Nephron progenitor cell (in vitro differentiated cells): ENCODE results near the gene EGLN2.
A peak's percentile ranks its signal among the peaks of the same experiment; 100 is the strongest.
"Not testable (repeated sequence)": the region's sequence is repeated elsewhere in the genome, so short reads cannot be mapped to it uniquely, and the experiment has no call there.

Source experiments
- DNase-seq: peaks from one replicate; pipeline ENCODE4 v3.0.0; 2021
- H3K27ac Mint-ChIP-seq: 2 replicates; pipeline ENCODE4 v1.8.0; 2021; ENCODE audit warnings: mild to moderate bottlenecking, moderate library complexity, mixed read lengths
- H3K27me3 Mint-ChIP-seq: 2 replicates; pipeline ENCODE4 v1.8.0; 2021; ENCODE audit warnings: mild to moderate bottlenecking, low read depth, mixed read lengths; ENCODE audit not compliant: poor library complexity
- H3K36me3 Mint-ChIP-seq: 2 replicates; pipeline ENCODE4 v1.8.0; 2021; ENCODE audit warnings: low read depth, mixed read lengths
- H3K4me1 Mint-ChIP-seq: 2 replicates; pipeline ENCODE4 v1.8.0; 2021; ENCODE audit warnings: mixed read lengths
- H3K4me3 Mint-ChIP-seq: 2 replicates; pipeline ENCODE4 v1.8.0; 2021; ENCODE audit warnings: mild to moderate bottlenecking, moderate library complexity, mixed read lengths
- H3K9me3 Mint-ChIP-seq: 2 replicates; pipeline ENCODE4 v1.8.0; 2021; ENCODE audit warnings: mild to moderate bottlenecking, moderate library complexity, mixed read lengths
- CTCF ChIP-seq: fragments of 200-600 bp; sonication (generic); IDR thresholded peaks from 2 replicates; pipeline ENCODE4 v1.5.0; 2021; ENCODE audit warnings: antibody characterized with exemption

Gene EGLN2

GRCh38 chr19:40778706-40779284, 20.2 kb upstream of the EGLN2 start:
- Mint-ChIP-seq H3K9me3 (no peaks in the 10 kb centered on the region), H3K36me3 (no peaks in the 10 kb centered on the region), H3K4me1 (peaks cover 33% of the 10 kb centered on the region), H3K27me3 (peaks cover 2% of the 10 kb centered on the region), H3K4me3 (peak overlapping the region; percentile 88), H3K27ac (peak overlapping the region; percentile 100)
- TF ChIP-seq CTCF, result no peak
- no peak for DNase-seq

GRCh38 chr19:40780582-40780981, 18.4 kb upstream of the EGLN2 start:
- DNase-seq, result no peak
- H3K9me3 Mint-ChIP-seq, result no peaks in the 10 kb centered on the region
- no peak overlapping the region for H3K4me3 Mint-ChIP-seq
- peaks cover 33% of the 10 kb centered on the region for H3K4me1 Mint-ChIP-seq
- no peaks in the 10 kb centered on the region for H3K36me3 Mint-ChIP-seq
- H3K27me3 Mint-ChIP-seq, result no peaks in the 10 kb centered on the region
- H3K27ac Mint-ChIP-seq, result no peak overlapping the region
- no peak for TF ChIP-seq CTCF

DNA sequence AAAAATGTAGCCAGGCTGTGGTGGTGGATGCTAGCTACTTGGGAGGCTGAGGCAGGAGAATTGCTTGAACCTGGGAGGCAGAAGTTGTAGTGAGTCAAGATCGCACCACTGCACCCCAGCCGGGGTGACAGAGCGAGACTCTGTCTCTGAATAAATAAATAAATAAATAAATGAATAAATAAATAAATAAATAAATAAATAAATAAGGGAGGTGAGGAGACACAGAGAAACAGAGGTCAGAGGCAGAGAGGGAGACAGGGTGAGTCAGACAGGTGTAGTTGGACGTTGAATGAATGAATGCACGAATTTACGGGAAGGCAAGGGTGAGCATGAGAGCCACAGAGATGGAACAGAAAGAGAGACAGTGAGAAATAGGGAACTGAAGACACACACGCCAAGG, 17.9 kb upstream of the EGLN2 start:
- H3K9me3 Mint-ChIP-seq, result no peaks in the 10 kb centered on the region
- DNase-seq, result no peak
- no peak for TF ChIP-seq CTCF
- peaks cover 34% of the 10 kb centered on the region for H3K4me1 Mint-ChIP-seq
- no peaks in the 10 kb centered on the region for H3K36me3 Mint-ChIP-seq
- H3K4me3 Mint-ChIP-seq, result no peak overlapping the region
- H3K27me3 Mint-ChIP-seq, result no peaks in the 10 kb centered on the region
- H3K27ac Mint-ChIP-seq, result no peak overlapping the region

GRCh38 chr19:40783711-40784110, 15.3 kb upstream of the EGLN2 start:
- Mint-ChIP-seq H3K4me3 (no peak overlapping the region), H3K36me3 (no peaks in the 10 kb centered on the region), H3K9me3 (no peaks in the 10 kb centered on the region), H3K4me1 (peaks cover 41% of the 10 kb centered on the region), H3K27ac (no peak overlapping the region), H3K27me3 (peaks cover 3% of the 10 kb centered on the region)
- DNase-seq, result no peak
- no peak for TF ChIP-seq CTCF

- H3K4me1 Mint-ChIP-seq, result peaks cover 37% of the 10 kb centered on the region
- not testable (repeated sequence) for DNase-seq, H3K27me3 Mint-ChIP-seq, H3K27ac Mint-ChIP-seq, H3K9me3 Mint-ChIP-seq, H3K4me3 Mint-ChIP-seq, H3K36me3 Mint-ChIP-seq
These were observed 14.8 kb upstream of the EGLN2 start for GRCh38 chr19:40784146-40784545.

DNA sequence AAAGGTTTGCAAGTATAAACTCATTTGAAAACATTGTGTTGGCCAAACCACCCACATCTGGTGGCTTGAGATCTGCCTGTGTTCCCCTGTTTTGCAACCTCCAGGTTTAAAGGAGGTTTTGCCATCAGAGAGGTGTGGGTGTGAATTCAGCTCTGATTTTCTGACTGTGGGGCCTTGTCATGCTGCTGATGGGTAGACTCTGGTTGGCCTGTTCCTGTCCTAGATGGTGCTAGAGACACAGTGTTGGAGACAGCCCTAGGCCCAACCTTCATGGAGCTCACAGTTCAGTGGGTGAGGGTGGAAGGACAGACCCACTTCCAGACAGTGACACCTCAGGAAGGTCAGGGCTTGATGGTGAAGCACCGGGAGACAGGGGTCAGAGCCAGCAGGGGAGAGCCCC, 13.5 kb upstream of the EGLN2 start:
- TF ChIP-seq CTCF, result no peak
- no peak for DNase-seq
- peaks cover 38% of the 10 kb centered on the region for H3K4me1 Mint-ChIP-seq
- no peak overlapping the region for H3K4me3 Mint-ChIP-seq
- peaks cover 3% of the 10 kb centered on the region for H3K27me3 Mint-ChIP-seq
- no peaks in the 10 kb centered on the region for H3K9me3 Mint-ChIP-seq
- no peak overlapping the region for H3K27ac Mint-ChIP-seq
- no peaks in the 10 kb centered on the region for H3K36me3 Mint-ChIP-seq
